ENCODE data around the gene IGFL1.
"Not testable (repeated sequence)": the region's sequence is repeated elsewhere in the genome, so short reads cannot be mapped to it uniquely, and the experiment has no call there.

IGFL1 gene

GRCh38 chr19:46201454-46202310 lies 27.9 kb upstream of the IGFL1 start:
- in situ Hi-C loops (cut with MboI; ENCODE audit: low sequenced_read_pairs) = no loop called here

- in situ Hi-C loops (cut with MboI; ENCODE audit: low sequenced_read_pairs) = no loop called here
Observed at GRCh38 chr19:46202426-46202825, 27.1 kb upstream of the IGFL1 start.

DNA sequence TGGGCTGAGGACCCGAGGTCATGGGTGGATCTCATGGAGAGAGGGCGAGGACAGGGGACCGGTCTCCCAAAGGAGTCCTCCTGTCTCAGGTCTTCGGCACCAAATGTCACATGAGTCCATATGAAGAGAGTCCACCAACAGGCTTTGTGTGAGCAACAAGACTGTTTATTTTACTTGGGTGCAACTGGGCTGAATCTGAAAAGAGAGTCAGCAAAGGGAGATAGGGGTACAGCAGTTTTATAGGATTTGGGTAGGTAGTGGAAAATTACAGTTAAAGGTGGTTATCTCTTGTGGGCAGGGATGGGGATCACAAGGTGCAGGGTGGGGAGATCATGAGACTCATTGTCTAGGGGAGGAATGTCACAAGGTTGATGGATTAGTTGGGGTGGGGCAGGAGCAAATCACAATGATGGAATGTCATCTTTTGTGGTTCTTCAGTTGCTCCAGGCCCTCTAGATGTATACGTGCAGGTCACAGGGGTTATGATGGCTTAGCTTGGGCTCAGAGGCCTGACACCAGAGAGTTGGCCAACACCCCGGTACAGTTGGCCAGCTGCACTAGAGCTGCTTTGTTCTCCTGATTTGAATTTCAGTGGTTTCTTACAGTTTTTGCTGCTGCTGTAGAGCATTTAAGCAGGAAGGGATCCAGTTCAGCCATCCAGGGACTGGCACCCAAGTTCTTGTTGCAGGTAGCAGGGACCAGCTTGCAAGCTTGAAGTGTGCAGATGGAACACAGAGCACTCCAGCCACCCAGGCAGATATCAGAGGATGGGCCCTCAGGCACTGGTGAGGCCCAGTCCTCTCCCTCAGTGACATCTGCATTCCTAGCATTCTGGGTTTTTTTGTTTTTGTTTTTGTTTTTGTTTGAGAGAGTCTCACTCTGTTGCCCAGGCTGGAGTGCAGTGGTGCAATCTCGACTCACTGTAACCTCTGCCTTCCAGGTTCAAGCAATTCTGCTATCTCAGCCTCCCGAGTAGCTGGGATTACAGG lies 26.4 kb upstream of the IGFL1 start:
- in situ Hi-C loops (cut with MboI; ENCODE audit: low sequenced_read_pairs) = no loop called here

DNA sequence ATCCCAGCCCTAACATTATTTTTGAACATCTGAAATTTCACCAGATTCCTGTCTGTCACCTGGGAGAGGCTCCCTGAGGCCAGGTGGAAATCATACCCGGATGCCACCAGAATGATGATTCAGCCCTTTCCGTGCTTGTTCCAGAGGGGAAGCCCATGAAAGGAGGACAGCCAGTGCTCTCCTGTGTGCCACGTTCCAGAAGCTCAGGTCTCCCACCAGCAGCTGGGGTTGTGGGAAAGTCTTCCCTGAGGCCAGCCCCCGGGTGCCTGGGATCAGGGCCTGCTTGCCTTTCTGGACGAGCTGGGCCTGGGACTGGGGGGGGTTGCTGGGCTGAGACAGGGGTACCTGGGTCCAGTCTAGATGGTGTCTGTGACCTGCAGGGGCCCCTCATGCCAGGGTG lies 25.5 kb upstream of the IGFL1 start:
- in situ Hi-C loops (cut with MboI; ENCODE audit: low sequenced_read_pairs) = no loop called here

DNA sequence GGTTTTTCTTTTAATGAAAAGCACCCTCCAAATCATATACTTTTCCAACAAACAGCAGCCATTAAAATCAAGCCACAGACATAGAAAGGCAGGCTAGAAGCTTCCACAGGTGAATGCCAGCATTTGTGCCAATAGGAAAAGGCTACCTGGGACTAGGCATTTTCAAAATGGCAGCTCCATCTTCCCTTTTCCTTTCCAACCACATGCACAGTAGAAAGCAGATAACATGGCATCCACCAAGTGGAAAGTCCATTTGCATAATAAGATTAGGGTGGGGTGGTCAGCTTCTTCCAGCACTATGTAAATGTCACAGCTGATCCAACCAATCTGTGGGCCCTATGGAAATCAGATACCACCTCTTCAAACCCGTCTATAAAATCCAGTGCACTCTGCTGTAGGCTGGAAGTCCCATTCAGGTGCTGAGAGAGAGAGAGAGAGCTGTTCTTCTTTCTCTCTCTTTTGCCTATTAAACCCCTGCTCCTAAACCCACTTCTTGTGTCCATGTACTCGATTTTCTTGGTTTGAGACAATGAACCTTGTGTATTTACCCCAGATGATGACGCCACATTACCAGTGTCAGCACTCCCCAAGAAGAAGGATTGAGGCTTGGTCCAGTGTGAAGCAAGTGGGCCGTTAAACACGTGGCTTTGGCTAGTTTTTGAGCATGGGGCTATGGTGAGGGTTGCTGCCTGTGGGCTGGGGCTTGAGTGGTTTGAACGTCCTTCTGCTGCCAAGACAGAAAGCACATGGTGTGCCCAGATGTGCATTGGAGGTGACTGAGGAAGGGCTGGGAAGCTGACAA lies 24.2 kb upstream of the IGFL1 start:
- in situ Hi-C loops (cut with MboI; ENCODE audit: low sequenced_read_pairs) = no loop called here

DNA sequence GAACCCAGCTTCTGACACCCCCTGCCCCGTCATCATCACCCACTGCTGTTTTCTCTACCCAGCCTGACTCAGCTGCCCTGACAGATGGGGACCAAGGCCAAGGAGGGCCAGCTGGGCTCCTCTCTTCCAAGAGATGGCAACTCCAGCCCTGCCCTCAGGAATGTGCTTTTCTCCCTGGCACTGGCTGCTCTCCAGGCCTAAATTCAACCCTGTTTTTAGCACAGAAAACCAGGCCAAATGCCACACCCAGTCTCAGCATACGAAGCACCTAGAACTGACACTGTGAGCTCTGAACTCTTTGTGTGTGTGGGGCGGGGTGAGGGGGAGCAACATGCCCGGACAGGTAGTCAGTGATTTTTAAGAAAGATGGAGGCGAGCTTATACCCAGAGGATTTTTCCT lies 23.4 kb upstream of the IGFL1 start:
- in situ Hi-C loops (cut with MboI; ENCODE audit: low sequenced_read_pairs) = no loop called here

DNA sequence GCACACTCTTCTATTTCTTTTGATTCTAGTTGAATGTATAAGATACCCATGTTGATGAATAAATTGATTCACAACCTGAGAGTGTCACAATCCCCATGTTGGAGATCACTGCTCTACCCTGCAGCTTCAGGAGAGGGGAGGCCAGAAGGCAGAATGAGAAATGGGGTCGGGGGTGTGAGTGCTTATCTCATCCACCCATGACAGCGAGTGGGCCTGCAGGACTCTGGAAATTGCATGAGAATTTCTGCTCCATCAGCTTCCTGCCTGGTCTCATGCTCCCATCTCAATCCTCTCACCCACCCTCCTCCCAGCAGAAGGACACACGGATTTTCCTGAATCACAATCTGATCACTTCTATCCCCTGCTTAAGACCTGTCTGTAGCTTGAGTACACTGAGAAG lies 22.9 kb upstream of the IGFL1 start:
- in situ Hi-C loops (cut with MboI; ENCODE audit: low sequenced_read_pairs) = no loop called here

GRCh38 chr19:46207858-46208257 lies 21.7 kb upstream of the IGFL1 start:
- in situ Hi-C loops (cut with MboI; ENCODE audit: low sequenced_read_pairs) = not testable (repeated sequence)

DNA sequence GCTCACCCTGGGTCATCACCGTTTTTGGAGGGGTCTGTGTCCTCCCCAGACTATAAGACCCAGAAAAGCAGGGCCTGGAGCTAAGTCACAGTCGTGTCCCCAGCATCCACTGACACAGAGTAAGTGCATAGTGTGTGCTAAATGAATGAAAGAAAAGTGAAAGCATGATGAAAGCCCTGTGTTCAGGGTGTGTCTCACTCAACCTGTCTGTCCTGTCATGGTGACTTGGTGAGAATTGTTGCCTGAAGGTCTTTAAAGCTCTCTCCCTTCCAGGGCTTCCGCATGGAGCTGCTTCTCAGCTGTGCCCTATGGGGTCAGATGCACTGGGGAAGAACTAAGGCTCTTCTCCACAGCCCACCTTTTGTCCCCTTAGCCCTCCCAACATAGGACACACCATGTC lies 20.5 kb upstream of the IGFL1 start:
- in situ Hi-C loops (cut with MboI; ENCODE audit: low sequenced_read_pairs) = no loop called here

GRCh38 chr19:46209472-46209871 lies 20.1 kb upstream of the IGFL1 start:
- in situ Hi-C loops (cut with MboI; ENCODE audit: low sequenced_read_pairs) = no loop called here

- in situ Hi-C loops (cut with MboI; ENCODE audit: low sequenced_read_pairs) = no loop called here
Observed at GRCh38 chr19:46210669-46211068, 18.9 kb upstream of the IGFL1 start.

DNA sequence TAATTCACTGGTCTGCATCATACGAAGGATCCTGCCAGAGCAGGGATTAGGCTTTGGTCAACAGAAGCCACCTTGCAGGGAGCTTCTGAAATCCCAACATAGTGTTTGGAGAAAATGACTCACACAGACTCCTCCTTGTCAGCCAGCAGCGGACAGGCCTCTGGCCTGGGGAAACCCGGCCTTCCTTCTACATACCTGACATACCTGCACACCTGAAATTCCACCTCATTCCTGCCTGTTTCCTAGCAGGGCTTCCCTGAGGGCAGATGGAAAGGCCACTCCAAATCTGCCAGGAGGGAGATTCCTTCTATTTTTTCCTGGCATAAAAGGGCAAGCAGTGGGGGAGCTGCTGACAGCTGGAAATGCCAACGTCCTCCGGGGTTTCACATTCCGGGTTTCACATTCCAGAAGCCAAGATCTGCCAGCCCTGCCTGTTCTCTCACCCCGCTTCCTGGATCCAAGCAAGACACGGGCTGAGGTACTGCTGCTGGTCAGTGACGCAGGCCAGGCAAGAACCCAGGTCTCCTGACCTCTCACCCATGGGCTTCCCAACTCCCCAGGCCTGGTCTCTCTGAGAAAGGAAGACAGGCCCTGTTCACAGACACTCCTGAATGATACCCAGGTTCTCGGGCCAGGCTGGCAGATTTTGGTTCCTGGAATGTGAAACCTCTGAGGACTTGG lies 18.2 kb upstream of the IGFL1 start:
- in situ Hi-C loops (cut with MboI; ENCODE audit: low sequenced_read_pairs) = no loop called here

DNA sequence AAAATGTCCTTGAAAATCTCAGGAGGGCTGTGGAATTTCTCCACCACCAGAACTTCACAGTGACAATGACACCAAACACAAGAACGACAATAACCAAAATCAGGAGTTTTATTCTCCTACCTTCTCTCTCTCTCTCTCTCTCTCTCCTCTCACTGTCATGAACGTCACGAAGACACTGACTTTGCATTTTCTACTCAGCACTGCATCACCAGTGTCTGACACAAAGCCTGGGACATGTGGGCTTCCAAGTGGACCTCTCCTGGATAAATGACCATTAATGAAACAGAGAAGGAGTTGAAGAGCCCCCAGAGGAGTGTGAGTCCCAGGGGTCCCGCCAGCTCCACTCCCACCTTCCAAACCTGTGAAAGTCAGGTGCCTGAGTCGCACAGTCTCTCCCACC lies 16.9 kb upstream of the IGFL1 start:
- in situ Hi-C loops (cut with MboI; ENCODE audit: low sequenced_read_pairs) = not testable (repeated sequence)

DNA sequence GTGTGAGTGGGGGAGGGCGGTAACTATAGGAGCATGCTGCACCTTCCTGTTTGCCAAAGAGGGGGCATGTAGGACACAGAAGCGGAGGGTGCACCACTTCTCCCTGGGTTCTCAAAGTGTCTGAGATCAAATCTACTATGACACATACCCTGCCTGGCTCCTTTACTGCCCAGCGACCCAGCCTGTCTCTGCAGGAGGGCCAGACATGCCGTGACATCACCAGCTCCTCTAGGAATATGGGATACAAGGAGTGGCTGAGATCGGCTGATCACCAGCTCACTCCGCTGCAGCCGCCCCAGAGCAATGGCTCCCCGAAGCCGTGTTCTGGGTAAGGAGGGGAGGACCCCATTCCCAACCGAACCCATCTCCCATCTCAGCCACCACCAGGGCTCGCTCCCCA lies 16.4 kb upstream of the IGFL1 start:
- in situ Hi-C loops (cut with MboI; ENCODE audit: low sequenced_read_pairs) = no loop called here

DNA sequence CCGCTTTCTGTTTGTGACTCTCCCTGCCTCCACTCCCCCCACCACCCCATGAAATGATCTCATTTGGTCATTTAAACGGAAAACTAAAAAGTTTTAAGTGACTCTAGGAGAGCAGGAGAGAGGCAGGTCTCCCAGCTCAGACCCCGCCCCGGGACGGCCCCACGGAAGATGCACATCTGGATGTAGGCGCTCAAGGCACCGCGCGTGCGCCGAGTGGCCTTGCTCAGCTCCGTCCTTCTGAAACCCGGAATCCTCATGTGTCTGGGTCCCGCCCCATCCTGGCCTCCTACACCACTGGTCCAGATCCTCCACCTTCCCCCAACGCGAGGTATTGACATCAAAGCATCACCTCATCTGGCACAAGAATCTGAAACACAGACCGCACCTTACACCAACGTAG lies 15.7 kb upstream of the IGFL1 start:
- in situ Hi-C loops (cut with MboI; ENCODE audit: low sequenced_read_pairs) = no loop called here

DNA sequence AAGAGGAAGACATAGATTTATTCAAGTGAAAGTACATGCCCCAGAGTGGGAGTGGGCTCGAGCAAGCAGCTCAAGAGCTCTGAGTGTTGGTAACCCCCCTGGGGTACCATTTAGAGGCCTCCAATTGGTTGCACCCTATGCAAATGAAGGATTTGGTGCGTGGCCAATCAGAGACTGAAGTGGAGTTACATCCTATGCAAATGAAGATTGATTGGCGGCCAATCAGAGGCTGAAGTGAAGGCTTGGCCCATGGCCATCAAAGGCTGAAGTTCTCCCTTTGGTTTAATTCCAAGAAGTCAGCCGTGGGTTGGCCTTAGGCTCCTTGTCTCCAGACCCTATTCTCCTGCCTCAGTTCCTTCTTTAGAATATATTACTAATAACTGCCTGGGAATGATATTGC lies 12.9 kb upstream of the IGFL1 start:
- in situ Hi-C loops (cut with MboI; ENCODE audit: low sequenced_read_pairs) = no loop called here

DNA sequence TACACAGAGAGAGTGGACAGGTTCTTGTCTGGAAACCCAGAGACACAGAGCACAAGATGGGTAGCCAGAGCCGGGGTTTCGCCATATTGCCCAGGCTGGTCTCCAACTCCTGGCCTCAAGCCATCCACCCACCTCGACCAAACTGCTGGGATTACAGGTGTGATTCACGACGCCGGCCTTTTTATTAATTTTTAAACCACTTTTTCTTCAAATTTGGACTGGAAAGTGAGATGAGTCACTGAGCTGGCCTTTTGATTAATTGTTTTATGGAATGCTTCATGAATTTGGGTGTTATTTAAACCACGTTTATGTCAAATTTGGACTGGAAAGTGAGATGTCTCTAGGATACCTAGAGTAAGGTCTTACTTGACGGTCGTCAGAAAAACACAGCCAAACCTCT lies 12.1 kb upstream of the IGFL1 start:
- in situ Hi-C loops (cut with MboI; ENCODE audit: low sequenced_read_pairs) = no loop called here

GRCh38 chr19:46218160-46218559 lies 11.4 kb upstream of the IGFL1 start:
- in situ Hi-C loops (cut with MboI; ENCODE audit: low sequenced_read_pairs) = no loop called here

GRCh38 chr19:46220038-46220615 lies 9.4 kb upstream of the IGFL1 start:
- in situ Hi-C loops (cut with MboI; ENCODE audit: low sequenced_read_pairs) = no loop called here

- in situ Hi-C loops (cut with MboI; ENCODE audit: low sequenced_read_pairs) = no loop called here
Observed at GRCh38 chr19:46221152-46221551, 8.4 kb upstream of the IGFL1 start.
